HAP-1 (cell line): ENCODE results near the gene RAD51B.
"Not testable (repeated sequence)": the region's sequence is repeated elsewhere in the genome, so short reads cannot be mapped to it uniquely, and the experiment has no call there.

Experiments
- DNase-seq, 2 experiments: peaks; one replicate each; pipeline ENCODE4 v3.0.0-alpha.2; 2016 to 2020; ENCODE audit warnings: low spot score in 2 of 2
- H3K27me3 ChIP-seq: fragments of 250-450 bp; sonication (Bioruptor Pico); 2 replicates; pipeline ENCODE4 v1.5.1; 2020; ENCODE audit warnings: low read depth, mild to moderate bottlenecking, moderate library complexity
- H3K36me3 ChIP-seq: fragments of 250-450 bp; sonication (Bioruptor Pico); replicated peaks from 2 replicates; pipeline ENCODE4 v1.5.1; 2020; ENCODE audit warnings: mild to moderate bottlenecking
- H3K4me1 ChIP-seq: fragments of 250-450 bp; sonication (Bioruptor Pico); 2 replicates; pipeline ENCODE4 v1.5.1; 2020; ENCODE audit warnings: mild to moderate bottlenecking
- H3K4me3 ChIP-seq: fragments of 250-450 bp; sonication (Bioruptor Pico); 2 replicates; pipeline ENCODE4 v1.5.1; 2020; ENCODE audit warnings: mild to moderate bottlenecking, moderate library complexity
- H3K9me3 ChIP-seq: fragments of 250-450 bp; sonication (Bioruptor Pico); 2 replicates; pipeline ENCODE4 v1.5.1; 2020; ENCODE audit warnings: mild to moderate bottlenecking, moderate library complexity
- in situ Hi-C: fragments of 300-500 bp; cut with MboI; formaldehyde crosslinking; loops from 3 replicates; pipeline ENCODE4 v1.14.3; 2020; ENCODE audit warnings: low sequenced_read_pairs, inconsistent platforms, mixed read lengths

Gene RAD51B

GRCh38 chr14:68760761-68761160 lies 941.2 kb downstream of the RAD51B start:
- Histone ChIP-seq H3K27me3 (no peaks in the 10 kb centered on the region), H3K4me1 (no peaks in the 10 kb centered on the region), H3K36me3 (no peaks in the 10 kb centered on the region), H3K9me3 (no peaks in the 10 kb centered on the region), H3K4me3 (no peak overlapping the region)
- in situ Hi-C loops = no loop called here
- no peak for DNase-seq

GRCh38 chr14:68761391-68761790 lies 941.8 kb downstream of the RAD51B start:
- H3K27me3 ChIP-seq = no peaks in the 10 kb centered on the region
- no peak for DNase-seq
- H3K4me1 ChIP-seq = no peaks in the 10 kb centered on the region
- in situ Hi-C loops = no loop called here
- H3K4me3 ChIP-seq = no peak overlapping the region
- H3K36me3 ChIP-seq = no peaks in the 10 kb centered on the region
- no peaks in the 10 kb centered on the region for H3K9me3 ChIP-seq

- peak in 1 of 2 experiments; percentile 14 for DNase-seq
- H3K36me3 ChIP-seq = no peaks in the 10 kb centered on the region
- in situ Hi-C loops = no loop called here
- H3K9me3 ChIP-seq = no peaks in the 10 kb centered on the region
- no peaks in the 10 kb centered on the region for H3K4me1 ChIP-seq
- H3K27me3 ChIP-seq = no peaks in the 10 kb centered on the region
- no peak overlapping the region for H3K4me3 ChIP-seq
These were observed 943.6 kb downstream of the RAD51B start for GRCh38 chr14:68762953-68763764.

GRCh38 chr14:68763843-68764242 lies 944.3 kb downstream of the RAD51B start:
- H3K4me3 ChIP-seq, DNase-seq, H3K4me1 ChIP-seq, H3K36me3 ChIP-seq, in situ Hi-C loops, H3K27me3 ChIP-seq, H3K9me3 ChIP-seq: not testable (repeated sequence)

GRCh38 chr14:68766299-68767247 lies 947.0 kb downstream of the RAD51B start:
- DNase-seq = no peak
- Histone ChIP-seq H3K4me1 (no peaks in the 10 kb centered on the region), H3K27me3 (no peaks in the 10 kb centered on the region), H3K9me3 (no peaks in the 10 kb centered on the region), H3K4me3 (no peak overlapping the region), H3K36me3 (no peaks in the 10 kb centered on the region)
- in situ Hi-C loops = no loop called here

- Histone ChIP-seq H3K4me3 (no peak overlapping the region), H3K4me1 (no peaks in the 10 kb centered on the region), H3K36me3 (no peaks in the 10 kb centered on the region), H3K27me3 (no peaks in the 10 kb centered on the region), H3K9me3 (no peaks in the 10 kb centered on the region)
- in situ Hi-C loops = no loop called here
- no peak for DNase-seq
These were observed 947.7 kb downstream of the RAD51B start for GRCh38 chr14:68767248-68767645.

- H3K4me3 ChIP-seq = no peak overlapping the region
- H3K27me3 ChIP-seq = no peaks in the 10 kb centered on the region
- H3K4me1 ChIP-seq = no peaks in the 10 kb centered on the region
- H3K9me3 ChIP-seq = no peaks in the 10 kb centered on the region
- no peaks in the 10 kb centered on the region for H3K36me3 ChIP-seq
- DNase-seq = no peak
- in situ Hi-C loops = no loop called here
These were observed 948.7 kb downstream of the RAD51B start for GRCh38 chr14:68768316-68768715.

GRCh38 chr14:68770051-68770450 lies 950.5 kb downstream of the RAD51B start:
- Histone ChIP-seq H3K4me3 (no peak overlapping the region), H3K36me3 (no peaks in the 10 kb centered on the region), H3K4me1 (no peaks in the 10 kb centered on the region), H3K9me3 (no peaks in the 10 kb centered on the region), H3K27me3 (no peaks in the 10 kb centered on the region)
- in situ Hi-C loops = no loop called here
- no peak for DNase-seq

- H3K36me3 ChIP-seq = no peaks in the 10 kb centered on the region
- in situ Hi-C loops = no loop called here
- no peaks in the 10 kb centered on the region for H3K4me1 ChIP-seq
- no peak for DNase-seq
- no peak overlapping the region for H3K4me3 ChIP-seq
- no peaks in the 10 kb centered on the region for H3K9me3 ChIP-seq
- no peaks in the 10 kb centered on the region for H3K27me3 ChIP-seq
These were observed 951.1 kb downstream of the RAD51B start for GRCh38 chr14:68770553-68771286.

- Histone ChIP-seq H3K4me1 (no peaks in the 10 kb centered on the region), H3K9me3 (no peaks in the 10 kb centered on the region), H3K27me3 (no peaks in the 10 kb centered on the region), H3K36me3 (no peaks in the 10 kb centered on the region), H3K4me3 (no peak overlapping the region)
- no peak for DNase-seq
- in situ Hi-C loops = no loop called here
These were observed 952.1 kb downstream of the RAD51B start for GRCh38 chr14:68771631-68772030.

- Histone ChIP-seq H3K9me3 (no peaks in the 10 kb centered on the region), H3K4me1 (no peaks in the 10 kb centered on the region), H3K27me3 (no peaks in the 10 kb centered on the region), H3K36me3 (no peaks in the 10 kb centered on the region), H3K4me3 (no peak overlapping the region)
- in situ Hi-C loops = no loop called here
- DNase-seq = no peak
These were observed 953.3 kb downstream of the RAD51B start for GRCh38 chr14:68772761-68773381.

- no peaks in the 10 kb centered on the region for H3K9me3 ChIP-seq
- peaks cover 9% of the 10 kb centered on the region for H3K4me1 ChIP-seq
- no peaks in the 10 kb centered on the region for H3K27me3 ChIP-seq
- in situ Hi-C loops = no loop called here
- no peak for DNase-seq
- no peaks in the 10 kb centered on the region for H3K36me3 ChIP-seq
- H3K4me3 ChIP-seq = no peak overlapping the region
These were observed 955.4 kb downstream of the RAD51B start for GRCh38 chr14:68774771-68775613.
